GM18517 (cell line): ENCODE measurements around the gene GTPBP8.
A peak's percentile ranks its signal among the peaks of the same experiment; 100 is the strongest.

ENCODE experiments used
- ATAC-seq: cut with Tn5 transposase; IDR thresholded peaks from one replicate; pipeline ENCODE4 v1.9.1; 2021; ENCODE audit warnings: mild to moderate bottlenecking, moderate library complexity; ENCODE audit not compliant: unreplicated experiment

The GTPBP8 gene

GRCh38 chr3:112990672-112991602 is at the start of gene GTPBP8:
TSS of gene GTPBP8 (plus strand) at chr3:112990984. CDS start at chr3:112991000, 16 bp downstream.
- peak; percentile 93 for ATAC-seq

- no peak for ATAC-seq
Measured at GRCh38 chr3:112948346-112948838, 42.4 kb upstream of the GTPBP8 start.

GRCh38 chr3:112956351-112956750 is 34.4 kb upstream of the GTPBP8 start:
- ATAC-seq, result no peak

GRCh38 chr3:112958811-112959560 is 31.8 kb upstream of the GTPBP8 start:
- peak; percentile 77 for ATAC-seq

GRCh38 chr3:112963683-112964082 is 27.1 kb upstream of the GTPBP8 start:
- ATAC-seq, result no peak

GRCh38 chr3:112965656-112966055 is 25.1 kb upstream of the GTPBP8 start:
- ATAC-seq, result no peak

- ATAC-seq, result no peak
Measured at GRCh38 chr3:112966633-112967032, 24.2 kb upstream of the GTPBP8 start.

- ATAC-seq, result no peak
Measured at GRCh38 chr3:112967425-112967824, 23.4 kb upstream of the GTPBP8 start.

- ATAC-seq, result no peak
Measured at GRCh38 chr3:112967828-112968227, 23.0 kb upstream of the GTPBP8 start.

- no peak for ATAC-seq
Measured at GRCh38 chr3:112972158-112972557, 18.6 kb upstream of the GTPBP8 start.

GRCh38 chr3:112973325-112974177 is 17.2 kb upstream of the GTPBP8 start:
- peak; percentile 78 for ATAC-seq

- ATAC-seq, result peak; percentile 19
Measured at GRCh38 chr3:112974178-112974517, 16.6 kb upstream of the GTPBP8 start.

GRCh38 chr3:112974894-112975293 is 15.9 kb upstream of the GTPBP8 start, which contains the start of gene CD200R1:
TSS of gene CD200R1 (minus strand) at chr3:112975103. CDS start at chr3:112974857, 246 bp downstream.
- ATAC-seq, result no peak

GRCh38 chr3:112976001-112976400 is 14.8 kb upstream of the GTPBP8 start:
- ATAC-seq, result no peak

- no peak for ATAC-seq
Measured at GRCh38 chr3:112976953-112977352, 13.8 kb upstream of the GTPBP8 start.

GRCh38 chr3:112979244-112979832 is 11.4 kb upstream of the GTPBP8 start:
- no peak for ATAC-seq

GRCh38 chr3:112980080-112980479 is 10.7 kb upstream of the GTPBP8 start:
- ATAC-seq, result no peak

- ATAC-seq, result no peak
Measured at GRCh38 chr3:112982710-112983109, 8.1 kb upstream of the GTPBP8 start.

- ATAC-seq, result no peak
Measured at GRCh38 chr3:112984485-112984884, 6.3 kb upstream of the GTPBP8 start.

- ATAC-seq, result no peak
Measured at GRCh38 chr3:112987710-112988334, 3.0 kb upstream of the GTPBP8 start.
